Measurements from ENCODE around the gene ATP6V0B. TPM values are rescaled to one million over a fixed set of nuclear protein-coding genes. Genes with fewer than 3 reads are reported as not detected.

ATP6V0B gene
- total and polyA plus RNA-seq, 2 of the 4 experiments (the other 2 are of a cell fraction): 72.1 to 169 TPM

- Histone ChIP-seq H2BK5ac (ENCODE audit: low read depth, low read length, poor library complexity, severe bottlenecking) (no peak overlapping the region), H4K91ac (ENCODE audit: insufficient read depth, low read depth, low read length) (no peak overlapping the region), H3K4ac (ENCODE audit: low read depth, low read length) (no peak overlapping the region), H3K9me3 (ENCODE audit: control insufficient read depth, insufficient read depth, low read length) (no peaks in the 10 kb centered on the region), H3K36me3 (ENCODE audit: control insufficient read depth, insufficient read depth, low read length) (peaks cover 18% of the 10 kb centered on the region), H3K14ac (replicated peaks; ENCODE audit: low read depth, low read length) (no peak overlapping the region), H3K4me3 (ENCODE audit: insufficient read depth, low read depth, low read length) (no peak overlapping the region), H3K56ac (ENCODE audit: extremely low read depth, insufficient read depth, low read length) (no peak overlapping the region), H3K18ac (ENCODE audit: low read depth, low read length) (no peak overlapping the region), H4K20me1 (ENCODE audit: insufficient read depth, low read length) (peaks cover 21% of the 10 kb centered on the region), H2BK20ac (ENCODE audit: low read depth, low read length) (no peak overlapping the region), H4K8ac (ENCODE audit: low read depth in 2 of 2, low read length in 2 of 2) (no peak overlapping the region), H3K4me2 (ENCODE audit: low read depth, low read length) (no peak overlapping the region), H3K27ac (ENCODE audit: insufficient read depth, low read length) (no peak overlapping the region), H3K27me3 (ENCODE audit: control insufficient read depth, insufficient read depth, low read length) (no peaks in the 10 kb centered on the region), H3K9ac (ENCODE audit: low read depth, low read length) (no peak overlapping the region), H2AK5ac (ENCODE audit: low read depth, low read length) (no peak overlapping the region), H2AFZ (replicated peaks; ENCODE audit: low read length, poor library complexity) (no peak overlapping the region), H3K9me1 (ENCODE audit: insufficient read depth, low read length) (peaks cover 8% of the 10 kb centered on the region; the same call in 1 of the 2 replicates), H2BK15ac (ENCODE audit: low read depth, low read length) (no peak overlapping the region), H2BK120ac (ENCODE audit: low read depth, low read length) (no peak overlapping the region), H3K4me1 (ENCODE audit: control insufficient read depth, insufficient read depth, low read length) (peaks cover under 1% of the 10 kb centered on the region; the same call in 1 of the 2 replicates), H4K5ac (ENCODE audit: low read depth, low read length) (no peak overlapping the region), H2AK9ac (replicated peaks; ENCODE audit: low read depth, low read length, poor library complexity) (no peak overlapping the region), H3K23ac (ENCODE audit: low read depth, low read length) (no peak overlapping the region), H3K79me1 (ENCODE audit: low read depth in 1 of 2, low read length in 2 of 2) (peaks cover 26 to 38% of the 10 kb centered on the region in 2 experiments)
- dilution Hi-C loops (cut with HindIII; ENCODE audit: low sequenced_read_pairs, unreplicated experiment): no loop called here
- CTCF ChIA-PET: no interaction called here
- 69% methylated on average over 2 of the region's 3 CpGs; no CpG with 5 or more reads in 1 of the 2 experiments for WGBS, 2 experiments (ENCODE audit: extremely low coverage in 2 of 2, insufficient read length in 1 of 2)
- no peak for TF ChIP-seq ELK1 (IDR thresholded peaks at IDR 0.05; ENCODE audit: borderline replicate concordance, low read depth, low read length)
- intact Hi-C loops (cut with micrococcal nuclease): no loop called here
- in situ Hi-C loops (cut with MboI; ENCODE audit: low sequenced_read_pairs): loop anchor here (25.0 kb wide), 1 partner anchor 416 kb away; the partner anchor contains the start of gene PTPRF
- no peak for ATAC-seq (ENCODE audit: low read depth)
- BruUV-seq (replicated peaks): no TSS peak
- POLR2A ChIA-PET (ENCODE audit: unreplicated experiment): no interaction called here
- no peak for DNase-seq
Measured at GRCh38 chr1:43953361-43953760, 21.4 kb upstream of the ATP6V0B start.

All from IMR-90 (cell line).